Activated naive CD4-positive, alpha-beta T cell treated with anti-CD3 and anti-CD28 coated beads, Interleukin-2, amount 10 ng/mL, durations not matched to agents 7 days and 5 days (primary cell): ENCODE data around the gene CMSS1.

Experiments
- CTCF ChIA-PET: fragments of 350-600 bp; sonication (Branson Sonifier 250); formaldehyde crosslinking; loops from one replicate; lab custom pipeline; 2021; ENCODE audit warnings: antibody characterized with exemption; lab: Charles Lee
- DNase-seq: peaks from one replicate; pipeline ENCODE4 v3.0.0-alpha.2; 2020
- H3K27ac Mint-ChIP-seq: one replicate; pipeline ENCODE4 v1.8.0; 2021; ENCODE audit warnings: mild to moderate bottlenecking, moderate library complexity, mixed read lengths
- H3K27me3 Mint-ChIP-seq: one replicate; pipeline ENCODE4 v1.8.0; 2021; ENCODE audit warnings: mild to moderate bottlenecking, mixed read lengths
- H3K36me3 Mint-ChIP-seq: one replicate; pipeline ENCODE4 v1.8.0; 2021; ENCODE audit warnings: mixed read lengths
- H3K4me1 Mint-ChIP-seq: one replicate; pipeline ENCODE4 v1.8.0; 2021; ENCODE audit warnings: mixed read lengths
- H3K4me3 Mint-ChIP-seq: one replicate; pipeline ENCODE4 v1.8.0; 2021; ENCODE audit warnings: mild to moderate bottlenecking, moderate library complexity, mixed read lengths
- H3K9me3 Mint-ChIP-seq: one replicate; pipeline ENCODE4 v1.8.0; 2021; ENCODE audit warnings: mixed read lengths

The CMSS1 gene

DNA sequence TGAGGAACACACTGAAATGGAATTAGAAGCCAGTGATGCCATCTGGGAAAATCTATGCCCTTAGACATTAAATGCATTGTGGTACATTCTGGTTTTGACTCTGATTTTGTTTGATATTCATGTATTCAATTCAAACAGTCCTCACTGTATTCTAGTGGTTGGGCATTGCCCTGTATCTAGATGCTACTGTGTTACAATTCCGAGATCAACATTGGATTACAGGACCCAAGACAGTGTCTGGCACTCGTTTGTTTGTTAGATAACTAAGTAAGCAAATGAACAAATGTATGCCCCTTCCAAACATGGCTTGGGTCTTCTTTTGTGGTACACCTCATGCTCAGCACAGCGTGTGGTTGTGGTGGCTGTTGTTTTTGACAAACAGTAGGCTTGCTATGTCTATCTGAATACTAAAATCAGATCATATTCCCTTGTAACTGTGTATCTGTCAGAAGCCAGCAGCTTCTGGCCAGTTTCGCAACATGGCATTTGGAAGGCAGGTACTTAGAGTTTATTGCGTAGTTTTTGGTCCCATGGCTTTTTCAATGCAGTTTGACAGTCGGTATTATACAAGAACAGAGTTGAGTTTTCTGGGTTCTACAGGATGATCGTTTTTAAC is 290.9 kb downstream of the CMSS1 start:
- Mint-ChIP-seq H3K36me3 (peaks cover 20% of the 10 kb centered on the region), H3K4me3 (no peak overlapping the region), H3K4me1 (peaks cover 31% of the 10 kb centered on the region), H3K9me3 (no peaks in the 10 kb centered on the region), H3K27ac (no peak overlapping the region), H3K27me3 (no peaks in the 10 kb centered on the region)
- no peak for DNase-seq
- CTCF ChIA-PET: interaction anchor here (2.7 kb wide), 1 partner anchor 40 kb away, joined by 9 read pairs; no protein-coding TSS in a partner anchor

DNA sequence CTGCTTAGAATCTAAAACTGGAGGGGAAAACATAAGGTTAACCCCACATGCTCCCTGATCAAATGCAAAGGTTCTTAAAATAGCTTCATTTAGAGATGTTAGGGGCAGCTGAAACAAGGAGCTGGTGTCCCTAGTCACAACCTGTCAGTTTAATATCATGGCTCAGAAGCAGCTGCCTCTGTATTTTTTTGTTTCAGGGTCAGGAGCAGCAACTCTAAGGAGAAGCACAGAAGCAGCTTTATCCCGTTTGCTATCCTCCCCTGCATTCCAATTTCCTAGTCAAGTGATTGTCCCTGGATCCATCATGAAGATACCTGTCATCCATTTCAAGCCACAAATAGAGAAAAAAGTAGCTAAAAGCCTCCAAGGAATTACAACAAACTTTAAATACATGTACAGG is 292.5 kb downstream of the CMSS1 start:
- CTCF ChIA-PET: interaction anchor here (1.3 to 2.7 kb wide), 2 partner anchors 20 to 41 kb away, joined by 3 to 9 read pairs; no protein-coding TSS in a partner anchor
- peaks cover 17% of the 10 kb centered on the region for H3K36me3 Mint-ChIP-seq
- no peaks in the 10 kb centered on the region for H3K27me3 Mint-ChIP-seq

GRCh38 chr3:100111728-100112127 is 294.1 kb downstream of the CMSS1 start:
- H3K27me3 Mint-ChIP-seq: no peaks in the 10 kb centered on the region
- CTCF ChIA-PET: no interaction called here
- H3K4me3 Mint-ChIP-seq: no peak overlapping the region
- peaks cover 6% of the 10 kb centered on the region for H3K36me3 Mint-ChIP-seq
- peaks cover 6% of the 10 kb centered on the region for H3K4me1 Mint-ChIP-seq
- no peak for DNase-seq
- no peak overlapping the region for H3K27ac Mint-ChIP-seq
- no peaks in the 10 kb centered on the region for H3K9me3 Mint-ChIP-seq

More for the DNA sequence above, 292.5 kb downstream of the CMSS1 start:
- Mint-ChIP-seq H3K27ac (no peak overlapping the region), H3K9me3 (no peaks in the 10 kb centered on the region), H3K4me3 (no peak overlapping the region), H3K4me1 (peaks cover 22% of the 10 kb centered on the region)
- DNase-seq: no peak

DNA sequence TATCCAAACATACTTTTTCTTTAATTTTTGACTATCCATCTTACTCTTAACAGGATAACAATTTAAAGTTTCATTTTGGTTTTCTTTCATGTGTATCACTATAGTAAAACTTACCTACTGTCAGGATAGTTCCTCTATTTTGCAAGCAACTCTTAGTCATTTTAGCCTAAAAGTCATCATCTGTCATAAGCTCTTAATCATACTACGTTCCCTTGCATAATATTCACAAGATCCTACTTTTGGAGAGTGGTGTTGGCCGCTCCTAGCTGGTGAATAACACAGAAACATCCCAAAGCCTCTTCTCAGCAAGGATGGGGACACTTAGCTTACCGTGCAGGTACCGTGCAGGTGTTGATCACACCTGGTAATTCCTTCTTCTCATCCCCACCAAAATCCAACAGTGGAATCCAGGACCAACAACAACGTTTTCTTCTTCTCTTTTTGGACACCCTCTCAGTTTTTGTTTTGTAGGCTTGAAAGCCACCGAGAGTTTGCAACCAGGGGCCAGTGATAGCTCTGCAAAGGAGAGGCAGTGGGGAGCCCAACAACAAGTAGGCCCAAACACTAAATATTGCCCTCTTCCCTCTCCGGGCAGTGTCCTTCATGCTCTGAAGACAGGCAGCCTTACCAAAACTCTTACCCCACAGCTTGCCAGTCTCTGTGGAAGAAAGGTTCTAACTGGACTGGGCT is 296.2 kb downstream of the CMSS1 start:
- Mint-ChIP-seq H3K4me1 (peaks cover 3% of the 10 kb centered on the region), H3K27ac (no peak overlapping the region), H3K4me3 (no peak overlapping the region), H3K27me3 (no peaks in the 10 kb centered on the region), H3K9me3 (no peaks in the 10 kb centered on the region), H3K36me3 (peaks cover 2% of the 10 kb centered on the region)
- CTCF ChIA-PET: interaction anchor here (0.9 kb wide), 1 partner anchor 25 kb away, joined by 4 read pairs; no protein-coding TSS in a partner anchor
- no peak for DNase-seq

DNA sequence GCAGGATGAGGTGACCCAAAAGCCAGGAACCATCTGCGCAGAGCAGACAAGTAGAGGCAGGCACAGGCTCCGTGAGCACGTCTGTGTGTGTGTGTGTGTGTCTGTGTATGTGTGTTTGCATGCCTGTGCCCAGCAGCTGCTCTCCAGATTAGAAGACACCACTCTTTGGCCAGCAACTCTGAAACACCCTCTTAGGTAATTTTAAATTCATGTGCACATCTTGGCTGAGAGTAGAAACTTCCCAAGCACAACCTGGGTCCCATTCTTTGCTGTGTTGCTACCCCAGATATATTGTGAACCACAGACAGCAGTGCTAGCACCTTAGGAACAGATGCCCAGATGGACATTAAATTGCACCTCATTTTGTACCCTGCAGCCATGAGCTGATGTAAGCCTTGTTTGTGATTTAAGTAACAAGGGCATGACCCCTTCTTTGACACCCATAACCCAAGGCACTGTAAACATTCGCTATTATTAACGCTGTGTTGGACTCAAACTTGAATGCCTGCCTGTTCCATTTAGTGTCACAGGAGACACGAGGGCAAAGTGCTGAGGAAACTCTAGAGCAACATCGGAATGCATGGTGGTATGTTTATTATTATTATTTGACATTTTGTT is 296.9 kb downstream of the CMSS1 start, which contains the start of gene FILIP1L:
TSS of gene FILIP1L (minus strand) at position 89 of the 618 bp plus-strand sequence.
- H3K9me3 Mint-ChIP-seq: no peaks in the 10 kb centered on the region
- CTCF ChIA-PET: no interaction called here
- H3K27ac Mint-ChIP-seq: no peak within 1 kb of the TSS
- no peaks in the 10 kb centered on the region for H3K27me3 Mint-ChIP-seq
- DNase-seq: no peak
- peaks cover 3% of the 10 kb centered on the region for H3K4me1 Mint-ChIP-seq
- no peak within 1 kb of the TSS for H3K4me3 Mint-ChIP-seq
- peaks cover 1% of the 10 kb centered on the region for H3K36me3 Mint-ChIP-seq

GRCh38 chr3:100117093-100117492 is 299.4 kb downstream of the CMSS1 start:
- Mint-ChIP-seq H3K4me1 (no peaks in the 10 kb centered on the region), H3K36me3 (no peaks in the 10 kb centered on the region), H3K9me3 (no peaks in the 10 kb centered on the region), H3K27ac (no peak overlapping the region), H3K27me3 (no peaks in the 10 kb centered on the region), H3K4me3 (no peak overlapping the region)
- CTCF ChIA-PET: no interaction called here
- no peak for DNase-seq

GRCh38 chr3:100120012-100120411 is 302.4 kb downstream of the CMSS1 start:
- Mint-ChIP-seq H3K36me3 (no peaks in the 10 kb centered on the region), H3K4me3 (no peak overlapping the region), H3K9me3 (no peaks in the 10 kb centered on the region), H3K4me1 (peaks cover under 1% of the 10 kb centered on the region), H3K27ac (no peak overlapping the region), H3K27me3 (no peaks in the 10 kb centered on the region)
- CTCF ChIA-PET: no interaction called here
- no peak for DNase-seq

DNA sequence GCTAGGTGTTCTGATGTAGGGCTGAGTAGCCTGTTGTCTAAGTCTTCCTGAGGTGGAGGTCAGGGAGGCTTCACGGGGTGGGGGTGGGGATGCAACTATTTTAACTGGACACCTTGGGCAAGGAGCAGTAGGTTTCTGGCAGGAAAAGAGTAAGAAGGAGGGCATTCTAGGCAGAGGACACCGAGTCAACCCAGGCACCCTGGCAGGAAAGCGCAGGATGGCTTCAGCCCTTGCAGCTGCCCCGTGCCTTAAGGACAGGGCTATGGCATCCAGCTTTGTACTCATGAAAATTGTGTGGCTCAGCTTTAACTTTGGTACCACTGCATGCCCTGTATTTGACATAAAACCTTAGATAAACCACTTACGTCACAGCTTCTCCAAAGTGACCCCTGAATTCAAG is 303.0 kb downstream of the CMSS1 start:
- no peaks in the 10 kb centered on the region for H3K36me3 Mint-ChIP-seq
- CTCF ChIA-PET: no interaction called here
- no peak for DNase-seq
- H3K9me3 Mint-ChIP-seq: no peaks in the 10 kb centered on the region
- no peak overlapping the region for H3K27ac Mint-ChIP-seq
- no peak overlapping the region for H3K4me3 Mint-ChIP-seq
- peaks cover 4% of the 10 kb centered on the region for H3K4me1 Mint-ChIP-seq
- H3K27me3 Mint-ChIP-seq: no peaks in the 10 kb centered on the region

- Mint-ChIP-seq H3K4me3 (no peak overlapping the region), H3K4me1 (peaks cover 4% of the 10 kb centered on the region), H3K9me3 (no peaks in the 10 kb centered on the region), H3K36me3 (no peaks in the 10 kb centered on the region), H3K27me3 (no peaks in the 10 kb centered on the region), H3K27ac (no peak overlapping the region)
- CTCF ChIA-PET: no interaction called here
- no peak for DNase-seq
Measured at GRCh38 chr3:100122321-100122720, 304.7 kb downstream of the CMSS1 start.

DNA sequence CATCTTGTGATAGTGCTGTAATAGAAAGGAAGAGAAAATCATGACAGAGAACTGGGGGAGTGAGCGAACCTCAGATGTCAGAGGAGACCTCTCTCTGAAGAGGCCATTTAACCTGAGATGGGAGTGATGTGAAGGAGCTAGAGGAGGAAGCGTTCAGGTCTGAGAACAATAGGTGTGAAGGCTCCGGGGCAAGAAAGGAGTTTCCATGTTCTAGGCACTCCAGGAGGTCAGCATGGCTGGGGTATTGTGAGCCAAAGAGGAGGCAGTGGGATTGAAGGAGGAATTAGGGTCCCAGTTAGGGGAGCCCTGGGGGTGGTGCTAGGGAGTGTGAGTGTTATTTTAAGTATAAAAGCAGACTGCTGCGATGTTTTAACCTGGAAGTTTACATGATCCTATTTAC is 305.4 kb downstream of the CMSS1 start:
- H3K9me3 Mint-ChIP-seq: no peaks in the 10 kb centered on the region
- no peaks in the 10 kb centered on the region for H3K36me3 Mint-ChIP-seq
- H3K4me3 Mint-ChIP-seq: no peak overlapping the region
- no peak for DNase-seq
- CTCF ChIA-PET: no interaction called here
- no peaks in the 10 kb centered on the region for H3K27me3 Mint-ChIP-seq
- no peak overlapping the region for H3K27ac Mint-ChIP-seq
- H3K4me1 Mint-ChIP-seq: peaks cover 4% of the 10 kb centered on the region

GRCh38 chr3:100124201-100124761 is 306.6 kb downstream of the CMSS1 start:
- no peaks in the 10 kb centered on the region for H3K36me3 Mint-ChIP-seq
- CTCF ChIA-PET: no interaction called here
- no peak for DNase-seq
- H3K27me3 Mint-ChIP-seq: no peaks in the 10 kb centered on the region
- H3K4me3 Mint-ChIP-seq: no peak overlapping the region
- H3K9me3 Mint-ChIP-seq: no peaks in the 10 kb centered on the region
- no peak overlapping the region for H3K27ac Mint-ChIP-seq
- H3K4me1 Mint-ChIP-seq: peaks cover 4% of the 10 kb centered on the region

- CTCF ChIA-PET: no interaction called here
- Mint-ChIP-seq H3K27me3 (no peaks in the 10 kb centered on the region), H3K9me3 (no peaks in the 10 kb centered on the region), H3K4me3 (no peak overlapping the region), H3K36me3 (no peaks in the 10 kb centered on the region), H3K27ac (no peak overlapping the region), H3K4me1 (peaks cover 4% of the 10 kb centered on the region)
- no peak for DNase-seq
Measured at GRCh38 chr3:100125161-100125938, 307.7 kb downstream of the CMSS1 start.

DNA sequence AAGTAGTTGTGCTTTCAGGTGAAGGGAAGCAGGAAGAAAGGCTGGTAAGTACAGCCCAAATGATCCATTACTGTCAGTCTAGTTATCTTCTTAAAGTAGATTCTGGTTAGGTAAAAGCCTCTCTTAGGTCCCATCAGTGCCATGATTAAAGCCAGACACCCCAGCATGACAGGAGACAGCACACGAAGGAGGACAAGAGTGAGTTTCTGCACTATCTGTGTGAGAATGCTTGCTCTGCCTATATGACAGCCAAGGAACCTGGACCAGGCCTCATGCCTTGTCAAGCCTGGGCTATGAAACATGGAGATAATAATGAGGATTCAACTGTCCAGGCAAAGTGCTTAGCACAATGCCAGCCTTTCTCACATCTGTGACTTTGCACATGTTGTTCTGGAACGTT is 310.1 kb downstream of the CMSS1 start:
- Mint-ChIP-seq H3K4me3 (no peak overlapping the region), H3K27ac (no peak overlapping the region), H3K4me1 (peaks cover 4% of the 10 kb centered on the region), H3K36me3 (peaks cover 1% of the 10 kb centered on the region), H3K27me3 (no peaks in the 10 kb centered on the region), H3K9me3 (no peaks in the 10 kb centered on the region)
- CTCF ChIA-PET: no interaction called here
- DNase-seq: no peak

- Mint-ChIP-seq H3K27me3 (no peaks in the 10 kb centered on the region), H3K27ac (no peak overlapping the region), H3K36me3 (peaks cover 1% of the 10 kb centered on the region), H3K4me1 (peaks cover 4% of the 10 kb centered on the region), H3K9me3 (no peaks in the 10 kb centered on the region), H3K4me3 (no peak overlapping the region)
- DNase-seq: no peak
- CTCF ChIA-PET: interaction anchor here (0.7 kb wide), 1 partner anchor 322 kb away, joined by 4 read pairs; no protein-coding TSS in a partner anchor
Measured at GRCh38 chr3:100128565-100128964, 310.9 kb downstream of the CMSS1 start.
